ENCODE data around the gene SNX8. TPM values are rescaled to one million over a fixed set of nuclear protein-coding genes. Genes with fewer than 3 reads are reported as not detected.

Gene SNX8
- total and polyA plus RNA-seq, 2 of the 8 experiments (the other 6 are each of a cell fraction or from before 2014, with no cell fraction given), result 46.2 to 70.8 TPM

DNA sequence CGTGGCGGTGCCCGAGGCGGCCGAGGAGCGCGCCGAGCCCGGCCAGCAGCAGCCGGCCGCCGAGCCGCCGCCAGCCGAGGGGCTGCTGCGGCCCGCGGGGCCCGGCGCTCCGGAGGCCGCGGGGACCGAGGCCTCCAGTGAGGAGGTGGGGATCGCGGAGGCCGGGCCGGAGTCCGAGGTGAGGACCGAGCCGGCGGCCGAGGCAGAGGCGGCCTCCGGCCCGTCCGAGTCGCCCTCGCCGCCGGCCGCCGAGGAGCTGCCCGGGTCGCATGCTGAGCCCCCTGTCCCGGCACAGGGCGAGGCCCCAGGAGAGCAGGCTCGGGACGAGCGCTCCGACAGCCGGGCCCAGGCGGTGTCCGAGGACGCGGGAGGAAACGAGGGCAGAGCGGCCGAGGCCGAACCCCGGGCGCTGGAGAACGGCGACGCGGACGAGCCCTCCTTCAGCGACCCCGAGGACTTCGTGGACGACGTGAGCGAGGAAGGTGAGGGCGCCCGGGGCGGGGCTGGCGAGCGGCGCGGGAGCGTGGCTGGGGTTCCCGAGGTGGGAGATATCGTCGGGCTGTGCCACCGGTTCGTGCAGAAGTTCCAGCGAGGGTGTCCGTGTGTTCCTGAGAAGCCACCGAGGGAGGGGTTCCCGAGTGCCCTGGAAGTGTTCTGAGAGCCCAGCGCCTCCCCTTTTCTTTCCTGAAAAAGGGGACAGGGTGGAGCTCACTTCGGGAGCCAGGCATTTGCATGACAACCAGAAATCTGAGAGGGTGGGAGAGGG is 40.9 kb upstream of the SNX8 start (continued):
- TF ChIP-seq ATF2 (IDR thresholded peaks at IDR 0.05; ENCODE audit: low read length), result no peak
- TF ChIP-seq TEAD4 (IDR thresholded peaks at IDR 0.05; ENCODE audit: low read depth, low read length), result no peak
- peak; percentile 66 for TF ChIP-seq TAF1 (IDR thresholded peaks at IDR 0.05; ENCODE audit: low read depth, low read length)
- TF ChIP-seq BCL11A (IDR thresholded peaks at IDR 0.05; ENCODE audit: low read depth in 2 of 2, low read length in 2 of 2), result no peak
- TF ChIP-seq, protein P1, sequence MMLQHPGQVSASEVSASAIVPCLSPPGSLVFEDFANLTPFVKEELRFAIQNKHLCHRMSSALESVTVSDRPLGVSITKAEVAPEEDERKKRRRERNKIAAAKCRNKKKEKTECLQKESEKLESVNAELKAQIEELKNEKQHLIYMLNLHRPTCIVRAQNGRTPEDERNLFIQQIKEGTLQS (IDR thresholded peaks at IDR 0.05; ENCODE audit: insufficient read depth, low read depth, low read length), result no peak
- peak; percentile 83; the same call in 1 of the 2 replicates for TF ChIP-seq POLR2AphosphoS5 (IDR thresholded peaks at IDR 0.05; ENCODE audit: low read depth, low read length)
- no peak for TF ChIP-seq RFX5 (IDR thresholded peaks at IDR 0.05; ENCODE audit: borderline replicate concordance, low read depth, low read length)
- TF ChIP-seq ASH2L (IDR thresholded peaks at IDR 0.05; ENCODE audit: low read length), result peak; percentile 25
- TF ChIP-seq SAP30 (IDR thresholded peaks at IDR 0.05; ENCODE audit: insufficient read depth, insufficient replicate concordance, low read length), result peak; percentile 64
- no peak for TF ChIP-seq RXRA (IDR thresholded peaks at IDR 0.05; ENCODE audit: insufficient read depth, low read depth, low read length)
- no peak for TF ChIP-seq BRCA1 (IDR thresholded peaks at IDR 0.05; ENCODE audit: low read depth, low read length)
- TF ChIP-seq PHF8 (conservative IDR thresholded peaks at IDR 0.05; ENCODE audit: low read depth, low read length), result peak; percentile 32; the same call in 1 of the 2 replicates
- TF ChIP-seq GTF2F1 (IDR thresholded peaks at IDR 0.05; ENCODE audit: borderline replicate concordance, low read depth, low read length), result no peak
- peak in 1 of 2 experiments; percentile 78; a peak in 2 of 3 replicates for TF ChIP-seq POLR2A (IDR thresholded peaks at IDR 0.05; ENCODE audit: control extremely low read depth in 1 of 2, low read depth in 2 of 2, low read length in 2 of 2)
